ENCODE measurements around the gene MMP24.
"Not testable (repeated sequence)": the region's sequence is repeated elsewhere in the genome, so short reads cannot be mapped to it uniquely, and the experiment has no call there.

Gene MMP24

GRCh38 chr20:35226126-35226883 is at the start of gene MMP24:
TSS of gene MMP24 (plus strand) at chr20:35226690. CDS start at chr20:35226739, 49 bp downstream.
- DNase-seq: no peak

GRCh38 chr20:35179292-35180212 is 46.9 kb upstream of the MMP24 start:
- no peak for DNase-seq

- DNase-seq: no peak
Measured at GRCh38 chr20:35180266-35180665, 46.2 kb upstream of the MMP24 start.

GRCh38 chr20:35181731-35182130 is 44.8 kb upstream of the MMP24 start:
- no peak for DNase-seq

- DNase-seq: not testable (repeated sequence)
Measured at GRCh38 chr20:35186691-35187289, 39.7 kb upstream of the MMP24 start.

- DNase-seq: no peak
Measured at GRCh38 chr20:35187584-35188190, 38.8 kb upstream of the MMP24 start.

GRCh38 chr20:35189223-35189622 is 37.3 kb upstream of the MMP24 start:
- DNase-seq: not testable (repeated sequence)

- no peak for DNase-seq
Measured at GRCh38 chr20:35190556-35190955, 35.9 kb upstream of the MMP24 start.

- no peak for DNase-seq
Measured at GRCh38 chr20:35191419-35192117, 34.9 kb upstream of the MMP24 start.

- DNase-seq: no peak
Measured at GRCh38 chr20:35192118-35192872, 34.2 kb upstream of the MMP24 start.

GRCh38 chr20:35193031-35193791 is 33.3 kb upstream of the MMP24 start:
- DNase-seq: not testable (repeated sequence)

GRCh38 chr20:35196313-35196712 is 30.2 kb upstream of the MMP24 start:
- no peak for DNase-seq

GRCh38 chr20:35199740-35200139 is 26.8 kb upstream of the MMP24 start:
- DNase-seq: no peak

- no peak for DNase-seq
Measured at GRCh38 chr20:35200267-35200666, 26.2 kb upstream of the MMP24 start.

- not testable (repeated sequence) for DNase-seq
Measured at GRCh38 chr20:35201467-35201866, 25.0 kb upstream of the MMP24 start.

GRCh38 chr20:35206802-35207201 is 19.7 kb upstream of the MMP24 start:
- no peak for DNase-seq

- DNase-seq: peak; percentile 82
Measured at GRCh38 chr20:35207950-35208611, 18.4 kb upstream of the MMP24 start.

- DNase-seq: no peak
Measured at GRCh38 chr20:35215066-35215956, 11.2 kb upstream of the MMP24 start.

- no peak for DNase-seq
Measured at GRCh38 chr20:35216541-35216940, 9.9 kb upstream of the MMP24 start.

All from CD4-positive, alpha-beta T cell treated with Interleukin-21 for 1 hour (primary cell).